Sigmoid colon (tissue), 4 donors: Measurements from ENCODE around the gene MTA3.

ENCODE experiments used
- POLR2A ChIP-seq, 2 donors: fragments of 450-650 bp; IDR thresholded peaks; one replicate each; pipeline ENCODE4 v1.6.1; 2016; ENCODE audit warnings: antibody characterized with exemption in 2 of 2, mild to moderate bottlenecking in 2 of 2, moderate library complexity in 2 of 2
- POLR2AphosphoS5 ChIP-seq, 4 donors: sonication (generic); formaldehyde crosslinking; IDR thresholded peaks; one replicate each; pipeline ENCODE4 v1.6.1; 2017; ENCODE audit warnings: antibody characterized with exemption in 4 of 4
- TF ChIP-seq, protein P1 (sequence below), 4 experiments: fragments of 450-650 bp in 3 of 4; fragments of 200-600 bp in 1 of 4; IDR thresholded peaks; one replicate each; pipeline ENCODE4 v1.5.1; 2016 to 2019; ENCODE audit warnings: antibody characterized with exemption in 4 of 4, mild to moderate bottlenecking in 3 of 4, moderate library complexity in 2 of 4

GRCh38 chr2:42787424-42787787, 219.0 kb downstream of the MTA3 start:
- TF ChIP-seq, protein P1, sequence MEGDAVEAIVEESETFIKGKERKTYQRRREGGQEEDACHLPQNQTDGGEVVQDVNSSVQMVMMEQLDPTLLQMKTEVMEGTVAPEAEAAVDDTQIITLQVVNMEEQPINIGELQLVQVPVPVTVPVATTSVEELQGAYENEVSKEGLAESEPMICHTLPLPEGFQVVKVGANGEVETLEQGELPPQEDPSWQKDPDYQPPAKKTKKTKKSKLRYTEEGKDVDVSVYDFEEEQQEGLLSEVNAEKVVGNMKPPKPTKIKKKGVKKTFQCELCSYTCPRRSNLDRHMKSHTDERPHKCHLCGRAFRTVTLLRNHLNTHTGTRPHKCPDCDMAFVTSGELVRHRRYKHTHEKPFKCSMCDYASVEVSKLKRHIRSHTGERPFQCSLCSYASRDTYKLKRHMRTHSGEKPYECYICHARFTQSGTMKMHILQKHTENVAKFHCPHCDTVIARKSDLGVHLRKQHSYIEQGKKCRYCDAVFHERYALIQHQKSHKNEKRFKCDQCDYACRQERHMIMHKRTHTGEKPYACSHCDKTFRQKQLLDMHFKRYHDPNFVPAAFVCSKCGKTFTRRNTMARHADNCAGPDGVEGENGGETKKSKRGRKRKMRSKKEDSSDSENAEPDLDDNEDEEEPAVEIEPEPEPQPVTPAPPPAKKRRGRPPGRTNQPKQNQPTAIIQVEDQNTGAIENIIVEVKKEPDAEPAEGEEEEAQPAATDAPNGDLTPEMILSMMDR (IDR thresholded peaks at IDR 0.05), result no peak
- TF ChIP-seq POLR2A (IDR thresholded peaks at IDR 0.05) (no peak), POLR2AphosphoS5 (IDR thresholded peaks at IDR 0.05) (no peak)
